SK-N-SH (cell line): ENCODE measurements around the gene CLPSL1. TPM values are rescaled to one million over a fixed set of nuclear protein-coding genes. Genes with fewer than 3 reads are reported as not detected.

ENCODE experiments used
- CTCF ChIA-PET: fragments of 300-600, 350-600 bp; formaldehyde crosslinking; extraction: SDS; loops from one replicate; lab custom pipeline; 2021; lab: Yijun Ruan, JAX
- POLR2A ChIA-PET: fragments of 350-600 bp; sonication (Branson Sonifier 250); formaldehyde crosslinking; extraction: SDS; loops from one replicate; lab custom pipeline; 2020; ENCODE audit warnings: antibody characterized with exemption, inconsistent platforms; lab: Yijun Ruan, JAX
- DNase-seq: peaks from one replicate; pipeline ENCODE4 v3.0.0; 2012
- H2AFZ ChIP-seq: fragments of 200-600 bp; sonication (generic); 2 replicates; pipeline ENCODE4 v1.8.1; 2016; ENCODE audit warnings: antibody characterized with exemption, mild to moderate bottlenecking, low read depth
- H3F3A ChIP-seq: fragments of 200-600 bp; sonication (generic); replicated peaks from 2 replicates; pipeline ENCODE3; 2016; ENCODE audit warnings: antibody characterized with exemption, mild to moderate bottlenecking; ENCODE audit not compliant: insufficient read depth
- H3K27ac ChIP-seq, 2 experiments: fragments of 200-500 bp in 1 of 2; fragments of 200-600 bp in 1 of 2; sonication (Bioruptor generic) in 1 of 2; sonication (generic), shearing (Covaris generic) in 1 of 2; 2 replicates each; pipeline versions ENCODE4 v1.5.1 to v1.6.1; 2014 to 2016; ENCODE audit warnings: low read depth in 2 of 2, inconsistent platforms in 1 of 2, low read length in 1 of 2, mild to moderate bottlenecking in 1 of 2, mixed read lengths in 1 of 2
- H3K27me3 ChIP-seq: fragments of 200-600 bp; sonication (generic), shearing (Covaris generic); 2 replicates; pipeline ENCODE4 v1.6.1; 2016; ENCODE audit warnings: mixed run types; ENCODE audit not compliant: insufficient read depth
- H3K36me3 ChIP-seq, 2 experiments: fragments of 200-500 bp in 1 of 2; fragments of 200-600 bp in 1 of 2; sonication (Bioruptor generic) in 1 of 2; sonication (generic) in 1 of 2; replicated peaks in 1 of 2; 2 replicates each; pipeline versions ENCODE3 to v1.5.1; 2014 to 2016; ENCODE audit warnings: low read length in 1 of 2, mild to moderate bottlenecking in 1 of 2; ENCODE audit not compliant: insufficient read depth in 2 of 2, control insufficient read depth in 1 of 2
- H3K4me1 ChIP-seq, 2 experiments: fragments of 200-500 bp in 1 of 2; fragments of 200-600 bp in 1 of 2; sonication (Bioruptor generic) in 1 of 2; sonication (generic), shearing (Covaris generic) in 1 of 2; 2 replicates each; pipeline versions ENCODE4 v1.5.1 to v1.6.1; 2014 to 2016; ENCODE audit warnings: low read depth in 1 of 2, low read length in 1 of 2, mixed run types in 1 of 2; ENCODE audit not compliant: insufficient read depth in 2 of 2, control insufficient read depth in 1 of 2
- H3K4me2 ChIP-seq: fragments of 200-600 bp; sonication (generic), shearing (Covaris generic); 2 replicates; pipeline ENCODE4 v1.6.1; 2017; ENCODE audit warnings: mixed run types
- H3K4me3 ChIP-seq, 2 experiments: fragments of 200-500 bp in 1 of 2; fragments of 200-600 bp in 1 of 2; sonication (Bioruptor generic) in 1 of 2; sonication (generic), shearing (Covaris generic) in 1 of 2; 2 replicates each; pipeline versions ENCODE4 v1.5.1 to v1.8.1; 2014 to 2016; ENCODE audit warnings: low read depth in 2 of 2, inconsistent platforms in 1 of 2, low read length in 1 of 2, mild to moderate bottlenecking in 1 of 2, mixed read lengths in 1 of 2, moderate library complexity in 1 of 2
- H3K79me2 ChIP-seq: fragments of 200-600 bp; sonication (generic); 2 replicates; pipeline ENCODE4 v1.8.1; 2017; ENCODE audit warnings: mild to moderate bottlenecking; ENCODE audit not compliant: insufficient read depth
- H3K9ac ChIP-seq: fragments of 200-600 bp; sonication (generic); 2 replicates; pipeline ENCODE4 v1.6.1; 2017; ENCODE audit warnings: mixed run types
- H3K9me2 ChIP-seq: fragments of 200-600 bp; sonication (generic); 2 replicates; pipeline ENCODE4 v1.6.1; 2017; ENCODE audit warnings: mixed run types
- H3K9me3 ChIP-seq: fragments of 200-600 bp; sonication (generic); 2 replicates; pipeline ENCODE4 v1.6.1; 2017; ENCODE audit warnings: mixed run types, mild to moderate bottlenecking, moderate library complexity
- H4K20me1 ChIP-seq: fragments of 200-600 bp; sonication (generic); 2 replicates; pipeline ENCODE4 v1.6.1; 2017; ENCODE audit warnings: mild to moderate bottlenecking, mixed run types; ENCODE audit not compliant: insufficient read depth
- CHD2 ChIP-seq: fragments of 150-350 bp; IDR thresholded peaks from 2 replicates; pipeline ENCODE4 v1.6.1; 2018; ENCODE audit warnings: low read length; ENCODE audit not compliant: partially characterized antibody
- CTCF ChIP-seq: fragments of 200-600 bp; sonication (generic); IDR thresholded peaks from 2 replicates; pipeline ENCODE4 v1.6.1; 2017; ENCODE audit warnings: antibody characterized with exemption, mild to moderate bottlenecking, moderate library complexity
- ELF1 ChIP-seq: IDR thresholded peaks from 2 replicates; pipeline ENCODE4 v1.4.0; 2012
- EZH2phosphoT487 ChIP-seq: fragments of 200-600 bp; sonication (generic); IDR thresholded peaks from 2 replicates; pipeline ENCODE4 v1.6.1; 2017; ENCODE audit warnings: low read depth, mixed run types, mild to moderate bottlenecking, antibody characterized with exemption, moderate library complexity, borderline replicate concordance
- JUND ChIP-seq: IDR thresholded peaks from 2 replicates; pipeline ENCODE4 v1.4.0; 2012
- MAX ChIP-seq: IDR thresholded peaks from 2 replicates; pipeline ENCODE4 v1.4.0; 2012; ENCODE audit warnings: low read depth
- MEF2A ChIP-seq: IDR thresholded peaks from 2 replicates; pipeline ENCODE4 v1.4.0; 2012; ENCODE audit warnings: low read depth, borderline replicate concordance
- MXI1 ChIP-seq: IDR thresholded peaks from 2 replicates; pipeline ENCODE4 v1.6.1; 2012; ENCODE audit warnings: mild to moderate bottlenecking, low read depth, low read length, improper control_type of control experiment
- PBX3 ChIP-seq: IDR thresholded peaks from 2 replicates; pipeline ENCODE4; 2012
- POLR2AphosphoS5 ChIP-seq: IDR thresholded peaks from 2 replicates; pipeline ENCODE4 v1.6.1; 2012; ENCODE audit warnings: low read depth, low read length
- RAD21 ChIP-seq: IDR thresholded peaks from 2 replicates; pipeline ENCODE4 v1.6.1; 2012; ENCODE audit warnings: mild to moderate bottlenecking, low read length
- RCOR1 ChIP-seq: fragments of 150-350 bp; IDR thresholded peaks from 2 replicates; pipeline ENCODE4 v1.6.1; 2017; ENCODE audit warnings: antibody characterized with exemption, low read length
- RFX5 ChIP-seq: IDR thresholded peaks from 2 replicates; pipeline ENCODE4 v1.6.1; 2012; ENCODE audit warnings: mild to moderate bottlenecking, improper control_type of control experiment, low read length
- SIN3A ChIP-seq: IDR thresholded peaks from 2 replicates; pipeline ENCODE4 v1.6.1; 2012; ENCODE audit warnings: low read depth, mild to moderate bottlenecking, low read length, moderate library complexity, borderline replicate concordance
- TAF1 ChIP-seq: IDR thresholded peaks from 2 replicates; pipeline ENCODE4 v1.6.1; 2012; ENCODE audit warnings: low read depth, mild to moderate bottlenecking, low read length, moderate library complexity, borderline replicate concordance
- TEAD4 ChIP-seq: IDR thresholded peaks from 2 replicates; pipeline ENCODE4 v1.4.0; 2012; ENCODE audit warnings: mild to moderate bottlenecking, borderline replicate concordance; ENCODE audit not compliant: insufficient read depth
- YY1 ChIP-seq: IDR thresholded peaks from 2 replicates; pipeline ENCODE4 v1.4.0; 2012; ENCODE audit warnings: low read depth, mild to moderate bottlenecking
- ZBTB33 ChIP-seq: IDR thresholded peaks from 2 replicates; pipeline ENCODE4 v1.4.0; 2012; ENCODE audit warnings: low read depth, borderline replicate concordance
- WGBS: methylation state at CpG from one replicate; pipeline ENCODE4 v1.1.6; 2017; ENCODE audit warnings: low lambda C conversion rate; 5-methylcytosine and 5-hydroxymethylcytosine counted together
- polyA plus RNA-seq, 3 experiments: library from polyadenylated mRNA; depleted of rRNA; stranded (reverse); fragments of >200 nt; gene quantifications; 2 replicates each; pipeline ENCODE4 v1.2.3, GENCODE V29; 2012

Gene CLPSL1
- polyA plus RNA-seq, 1 of the 3 experiments (the other 2 are of a cell fraction), result not detected

- TF ChIP-seq ZBTB33 (no peak), YY1 (no peak), EZH2phosphoT487 (no peak), SIN3A (no peak), CHD2 (no peak), TAF1 (no peak), ELF1 (no peak), POLR2AphosphoS5 (no peak), MEF2A (no peak)
These were observed 21.4 kb upstream of the CLPSL1 start (continued) for GRCh38 chr6:35759426-35759825.

- Histone ChIP-seq H3K4me1 (no peaks in the 10 kb centered on the region), H3K27me3 (no peaks in the 10 kb centered on the region; the same call in 1 of the 2 replicates), H3K9ac (no peak overlapping the region), H3K4me3 (no peak overlapping the region), H3K9me3 (no peaks in the 10 kb centered on the region), H4K20me1 (no peaks in the 10 kb centered on the region), H2AFZ (no peak overlapping the region), H3F3A (no peaks in the 10 kb centered on the region), H3K9me2 (no peaks in the 10 kb centered on the region), H3K36me3 (no peaks in the 10 kb centered on the region), H3K27ac (no peak overlapping the region), H3K79me2 (no peaks in the 10 kb centered on the region), H3K4me2 (no peak overlapping the region)
- DNase-seq, result no peak
- 69% methylated on average over 22 of the region's 23 CpGs for WGBS
- CTCF ChIA-PET, result interaction anchor here (1.2 kb wide), 1 partner anchor 243 kb away, joined by 3 read pairs; no protein-coding TSS in a partner anchor
- no peak for TF ChIP-seq SIN3A
- no peak for TF ChIP-seq RFX5
- TF ChIP-seq RCOR1, result no peak
- no peak for TF ChIP-seq YY1
- TF ChIP-seq ZBTB33, result no peak
- TF ChIP-seq MAX, result no peak
- no peak for TF ChIP-seq RAD21
- TF ChIP-seq TEAD4, result no peak
- no peak for TF ChIP-seq POLR2AphosphoS5
- TF ChIP-seq PBX3, result no peak
- TF ChIP-seq JUND, result no peak
- TF ChIP-seq CHD2, result no peak
- no peak for TF ChIP-seq CTCF
- TF ChIP-seq MXI1, result no peak
- POLR2A ChIA-PET, result no interaction called here
These were observed 15.1 kb upstream of the CLPSL1 start for GRCh38 chr6:35765739-35766138.
